A375 (cell line): ENCODE data around the gene CRACR2A. TPM values are rescaled to one million over a fixed set of nuclear protein-coding genes. Genes with fewer than 3 reads are reported as not detected.

Source experiments
- small RNA-seq: library from RNA; depleted of rRNA; stranded (forward); fragments of <200 nt; gene quantifications from one replicate; pipeline ENCODE3, GENCODE V24; 2014
- total RNA-seq: library from RNA; depleted of rRNA; stranded (reverse); fragments of >200 nt; shearing (Covaris generic); gene quantifications from 2 replicates; pipeline ENCODE4 v1.2.3, GENCODE V29; 2014; rRNA removed

CRACR2A gene, protein sequence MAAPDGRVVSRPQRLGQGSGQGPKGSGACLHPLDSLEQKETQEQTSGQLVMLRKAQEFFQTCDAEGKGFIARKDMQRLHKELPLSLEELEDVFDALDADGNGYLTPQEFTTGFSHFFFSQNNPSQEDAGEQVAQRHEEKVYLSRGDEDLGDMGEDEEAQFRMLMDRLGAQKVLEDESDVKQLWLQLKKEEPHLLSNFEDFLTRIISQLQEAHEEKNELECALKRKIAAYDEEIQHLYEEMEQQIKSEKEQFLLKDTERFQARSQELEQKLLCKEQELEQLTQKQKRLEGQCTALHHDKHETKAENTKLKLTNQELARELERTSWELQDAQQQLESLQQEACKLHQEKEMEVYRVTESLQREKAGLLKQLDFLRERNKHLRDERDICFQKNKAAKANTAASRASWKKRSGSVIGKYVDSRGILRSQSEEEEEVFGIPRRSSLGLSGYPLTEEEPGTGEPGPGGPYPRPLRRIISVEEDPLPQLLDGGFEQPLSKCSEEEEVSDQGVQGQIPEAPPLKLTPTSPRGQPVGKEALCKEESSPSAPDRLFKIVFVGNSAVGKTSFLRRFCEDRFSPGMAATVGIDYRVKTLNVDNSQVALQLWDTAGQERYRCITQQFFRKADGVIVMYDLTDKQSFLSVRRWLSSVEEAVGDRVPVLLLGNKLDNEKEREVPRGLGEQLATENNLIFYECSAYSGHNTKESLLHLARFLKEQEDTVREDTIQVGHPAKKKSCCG
- 30.0 and 30.1 TPM in 2 replicates for total RNA-seq

DNA sequence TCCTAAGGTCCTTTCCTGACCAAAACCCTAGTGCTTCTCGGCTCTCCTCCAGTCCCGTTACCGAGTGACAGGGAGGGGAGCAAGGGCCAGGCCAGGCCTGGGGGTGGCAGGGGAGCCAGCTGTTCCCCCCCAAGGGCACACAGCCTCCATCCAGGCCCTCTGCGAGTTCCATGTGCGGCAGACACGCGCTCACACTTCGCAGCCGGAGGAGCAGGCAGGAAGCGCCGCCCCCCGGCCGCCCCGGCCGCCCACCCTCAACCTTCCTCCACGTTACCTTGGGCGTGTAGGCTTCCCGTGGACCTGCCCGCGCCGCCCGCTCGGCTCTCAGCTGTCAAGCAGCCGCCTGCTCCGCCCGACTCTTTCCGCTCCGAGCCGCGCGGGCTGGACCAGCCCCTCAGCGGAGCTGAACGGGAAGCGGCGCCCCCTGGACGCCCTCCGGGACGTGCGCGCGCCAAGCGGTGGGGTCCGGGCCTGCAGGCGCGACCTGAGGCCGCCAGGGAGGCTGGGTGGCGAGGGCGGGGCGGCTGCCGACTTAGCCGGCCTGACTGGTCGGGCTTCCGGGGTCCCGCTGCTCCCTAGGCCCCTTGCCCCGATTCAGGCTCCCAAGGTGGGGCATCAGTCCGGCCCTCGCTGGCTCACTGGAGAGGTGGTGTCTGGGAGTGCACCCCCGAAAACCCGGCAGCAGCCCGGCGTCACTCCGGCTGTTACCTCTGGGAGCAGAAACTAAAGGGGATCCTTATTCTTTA is at the start of gene CRACR2A:
TSS of gene CRACR2A (minus strand) at position 369 of the 746 bp plus-strand sequence. CDS start 56,110 bp downstream, outside the sequence.

Small RNA genes within 50 kb of the gene (small RNA-seq; reads per million reads assigned to genes)
- not detected for gene RNU6-174P

Other genes starting within 250 kb of the CRACR2A start
- 0.77 and 4.3 TPM in 2 replicates for gene PARP11, start 120.3 kb upstream of the CRACR2A start, total RNA-seq